HEK293T (cell line): ENCODE results near the gene PSAT1.

Experiments
- CTCF ChIA-PET: fragments of 350-600 bp; formaldehyde crosslinking; extraction: SDS; loops from one replicate; lab custom pipeline; 2021; ENCODE audit warnings: antibody characterized with exemption, inconsistent platforms; lab: Yijun Ruan, JAX
- POLR2A ChIA-PET: fragments of 350-600 bp; formaldehyde crosslinking; extraction: SDS; loops from one replicate; lab custom pipeline; 2020; ENCODE audit warnings: antibody characterized with exemption, inconsistent platforms; lab: Yijun Ruan, JAX
- DNase-seq: peaks from one replicate; pipeline ENCODE4 v3.0.0; 2012; ENCODE audit warnings: mixed read lengths; ENCODE audit errors: extremely low spot score
- ARNT ChIP-seq: fragments of 450-650 bp; IDR thresholded peaks from 2 replicates; pipeline ENCODE4 v1.6.1; 2017; ENCODE audit warnings: mild to moderate bottlenecking
- BHLHE40 ChIP-seq: fragments of 450-650 bp; IDR thresholded peaks from 2 replicates; pipeline ENCODE4 v1.6.1; 2016; ENCODE audit warnings: mild to moderate bottlenecking, moderate library complexity, borderline replicate concordance
- CTBP1 ChIP-seq: fragments of 450-650 bp; IDR thresholded peaks from 2 replicates; pipeline ENCODE4 v1.6.1; 2016; ENCODE audit warnings: borderline replicate concordance
- ELF4 ChIP-seq: fragments of 450-650 bp; IDR thresholded peaks from 2 replicates; pipeline ENCODE4 v1.6.1; 2017; ENCODE audit warnings: antibody characterized with exemption
- FOXA1 ChIP-seq: fragments of 450-650 bp; IDR thresholded peaks from 2 replicates; pipeline ENCODE4 v1.6.1; 2016; ENCODE audit warnings: mild to moderate bottlenecking
- FOXK2 ChIP-seq: fragments of 450-650 bp; IDR thresholded peaks from 2 replicates; pipeline ENCODE4 v1.6.1; 2016; ENCODE audit warnings: mild to moderate bottlenecking
- FOXM1 ChIP-seq: fragments of 450-650 bp; IDR thresholded peaks from 2 replicates; pipeline ENCODE4 v1.6.1; 2017; ENCODE audit warnings: mild to moderate bottlenecking, borderline replicate concordance
- HDGF ChIP-seq: fragments of 450-650 bp; IDR thresholded peaks from 2 replicates; pipeline ENCODE4 v1.6.1; 2017; ENCODE audit warnings: antibody characterized with exemption, borderline replicate concordance
- L3MBTL2 ChIP-seq: fragments of 450-650 bp; conservative IDR thresholded peaks from 2 replicates; pipeline ENCODE4 v1.6.1; 2016; ENCODE audit warnings: mild to moderate bottlenecking
- LEF1 ChIP-seq: fragments of 450-650 bp; IDR thresholded peaks from 2 replicates; pipeline ENCODE4 v1.6.1; 2017; ENCODE audit warnings: mild to moderate bottlenecking, borderline replicate concordance
- NFRKB ChIP-seq: fragments of 450-650 bp; IDR thresholded peaks from 2 replicates; pipeline ENCODE4 v1.6.1; 2016; ENCODE audit warnings: mild to moderate bottlenecking, moderate library complexity
- PKNOX1 ChIP-seq: fragments of 450-650 bp; IDR thresholded peaks from 2 replicates; pipeline ENCODE4 v1.6.1; 2016
- SP1 ChIP-seq: fragments of 450-650 bp; IDR thresholded peaks from 2 replicates; pipeline ENCODE4 v1.6.1; 2017
- SUZ12 ChIP-seq: fragments of 450-650 bp; IDR thresholded peaks from 2 replicates; pipeline ENCODE4 v1.6.1; 2016; ENCODE audit warnings: mild to moderate bottlenecking
- TARDBP ChIP-seq: fragments of 450-650 bp; IDR thresholded peaks from 2 replicates; pipeline ENCODE4 v1.6.1; 2016
- ZNF384 ChIP-seq: fragments of 450-650 bp; IDR thresholded peaks from 2 replicates; pipeline ENCODE4 v1.6.1; 2016

The PSAT1 gene

GRCh38 chr9:78288214-78288892 is 8.6 kb upstream of the PSAT1 start:
- no peak for TF ChIP-seq TARDBP
- TF ChIP-seq PKNOX1 = no peak
- no peak for TF ChIP-seq NFRKB
- no peak for TF ChIP-seq LEF1
- no peak for TF ChIP-seq L3MBTL2
- no peak for TF ChIP-seq FOXK2
- TF ChIP-seq ARNT = no peak
- no peak for TF ChIP-seq ELF4
- no peak for TF ChIP-seq FOXM1
- no peak for TF ChIP-seq FOXA1
- no peak for TF ChIP-seq BHLHE40
- TF ChIP-seq CTBP1 = no peak
- TF ChIP-seq SP1 = no peak
- TF ChIP-seq ZNF384 = no peak
- TF ChIP-seq HDGF = no peak
- TF ChIP-seq SUZ12 = no peak
- POLR2A ChIA-PET = interaction anchor here (1.4 kb wide), 1 partner anchor 8 kb away, joined by 6 read pairs; the partner anchor contains the start of gene PSAT1
- CTCF ChIA-PET = no interaction called here
- no peak for DNase-seq

- TF ChIP-seq NFRKB (no peak), ELF4 (no peak), HDGF (no peak), ARNT (no peak), BHLHE40 (no peak), L3MBTL2 (no peak), PKNOX1 (no peak), FOXK2 (no peak), CTBP1 (no peak), FOXA1 (no peak), SP1 (no peak), SUZ12 (no peak), TARDBP (no peak), ZNF384 (no peak), FOXM1 (no peak), LEF1 (no peak)
- CTCF ChIA-PET = interaction anchor here (0.7 kb wide), 1 partner anchor 312 kb away, joined by 3 read pairs; no protein-coding TSS in a partner anchor
- no peak for DNase-seq
- POLR2A ChIA-PET = no interaction called here
Observed at GRCh38 chr9:78289474-78289873, 7.5 kb upstream of the PSAT1 start.

- CTCF ChIA-PET = interaction anchor here (0.7 kb wide), 1 partner anchor 1479 kb away, joined by 3 read pairs; no protein-coding TSS in a partner anchor
- POLR2A ChIA-PET = no interaction called here
- TF ChIP-seq FOXM1 (no peak), BHLHE40 (no peak), ARNT (no peak), ELF4 (no peak), LEF1 (no peak), TARDBP (no peak), SP1 (no peak), PKNOX1 (no peak), NFRKB (no peak)
- DNase-seq = no peak
Observed at GRCh38 chr9:78291240-78291925, 5.5 kb upstream of the PSAT1 start.

- TF ChIP-seq FOXA1 = no peak
- no peak for TF ChIP-seq PKNOX1
- no peak for TF ChIP-seq FOXM1
- no peak for TF ChIP-seq ELF4
- TF ChIP-seq NFRKB = no peak
- no peak for TF ChIP-seq ZNF384
- TF ChIP-seq SP1 = no peak
- no peak for TF ChIP-seq ARNT
- no peak for TF ChIP-seq BHLHE40
- no peak for TF ChIP-seq L3MBTL2
- no peak for TF ChIP-seq SUZ12
- TF ChIP-seq FOXK2 = no peak
- no peak for TF ChIP-seq CTBP1
- TF ChIP-seq LEF1 = no peak
- no peak for TF ChIP-seq TARDBP
- TF ChIP-seq HDGF = no peak
- ChIA-PET POLR2A (no interaction called here), CTCF (no interaction called here)
- no peak for DNase-seq
Observed at GRCh38 chr9:78292026-78292425, 4.9 kb upstream of the PSAT1 start.
